Measurements from ENCODE around the gene ELL.

The ELL gene

DNA sequence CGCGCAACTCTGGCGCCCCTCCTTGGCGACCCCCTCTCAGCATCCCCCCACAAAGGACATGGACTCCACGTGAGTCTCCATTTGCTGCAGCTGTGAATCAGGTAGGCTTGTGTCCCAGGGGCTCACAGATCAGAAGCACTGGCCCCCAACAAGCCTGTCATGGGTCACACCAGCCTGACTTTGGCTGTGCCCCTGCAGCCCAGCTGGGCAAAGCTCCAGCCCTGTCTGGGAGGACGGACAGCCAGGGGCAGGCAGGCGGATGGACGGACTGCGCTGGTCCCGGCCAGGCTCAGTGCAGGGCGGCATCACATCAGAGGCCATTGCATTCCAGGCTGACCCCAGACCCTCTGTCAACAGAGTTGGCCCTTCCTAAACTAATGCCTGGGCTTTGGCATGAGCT lies 55.5 kb downstream of the ELL start:
- Histone ChIP-seq H3K27ac (ENCODE audit: low read depth, low read length) (no peak overlapping the region), H3K36me3 (ENCODE audit: insufficient read depth, low read length) (peaks cover 2% of the 10 kb centered on the region; the same call in 1 of the 2 replicates), H3K9ac (ENCODE audit: low read depth, low read length) (no peak overlapping the region), H3K4me1 (ENCODE audit: insufficient read depth, low read length) (peaks cover 3% of the 10 kb centered on the region; the same call in 1 of the 2 replicates), H3K27me3 (ENCODE audit: insufficient read depth, low read length) (no peaks in the 10 kb centered on the region), H3K4me3 (ENCODE audit: low read length) (no peak overlapping the region), H3K9me3 (ENCODE audit: insufficient read depth, low read depth, low read length) (no peaks in the 10 kb centered on the region)
- WGBS = 92% methylated on average over 11 of the region's 11 CpGs

DNA sequence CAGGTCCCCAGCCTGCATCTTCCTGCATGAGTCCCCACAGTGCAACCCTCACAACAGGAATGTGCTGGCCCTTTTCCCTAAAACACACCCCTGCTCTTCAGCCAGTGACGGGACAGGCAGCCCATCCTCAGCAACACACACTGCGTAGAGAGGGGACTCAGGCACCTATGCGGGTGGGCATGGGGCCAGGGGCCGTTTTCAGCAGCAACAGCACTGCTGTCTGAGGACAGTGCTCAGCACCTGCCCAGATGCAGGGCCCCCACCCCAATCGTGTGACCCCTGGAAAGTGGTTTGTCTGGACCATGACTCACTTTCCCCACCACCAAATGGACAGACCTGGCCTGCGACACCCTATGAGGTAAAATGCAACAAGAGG lies 55.9 kb downstream of the ELL start:
- Histone ChIP-seq H3K36me3 (ENCODE audit: insufficient read depth, low read length) (peaks cover 6% of the 10 kb centered on the region), H3K9ac (ENCODE audit: low read depth, low read length) (no peak overlapping the region), H3K27me3 (ENCODE audit: insufficient read depth, low read length) (no peaks in the 10 kb centered on the region), H3K27ac (ENCODE audit: low read depth, low read length) (no peak overlapping the region), H3K9me3 (ENCODE audit: insufficient read depth, low read depth, low read length) (no peaks in the 10 kb centered on the region), H3K4me1 (ENCODE audit: insufficient read depth, low read length) (peaks cover 3% of the 10 kb centered on the region; the same call in 1 of the 2 replicates), H3K4me3 (ENCODE audit: low read length) (no peak overlapping the region)
- 94% methylated on average over 6 of the region's 6 CpGs for WGBS

DNA sequence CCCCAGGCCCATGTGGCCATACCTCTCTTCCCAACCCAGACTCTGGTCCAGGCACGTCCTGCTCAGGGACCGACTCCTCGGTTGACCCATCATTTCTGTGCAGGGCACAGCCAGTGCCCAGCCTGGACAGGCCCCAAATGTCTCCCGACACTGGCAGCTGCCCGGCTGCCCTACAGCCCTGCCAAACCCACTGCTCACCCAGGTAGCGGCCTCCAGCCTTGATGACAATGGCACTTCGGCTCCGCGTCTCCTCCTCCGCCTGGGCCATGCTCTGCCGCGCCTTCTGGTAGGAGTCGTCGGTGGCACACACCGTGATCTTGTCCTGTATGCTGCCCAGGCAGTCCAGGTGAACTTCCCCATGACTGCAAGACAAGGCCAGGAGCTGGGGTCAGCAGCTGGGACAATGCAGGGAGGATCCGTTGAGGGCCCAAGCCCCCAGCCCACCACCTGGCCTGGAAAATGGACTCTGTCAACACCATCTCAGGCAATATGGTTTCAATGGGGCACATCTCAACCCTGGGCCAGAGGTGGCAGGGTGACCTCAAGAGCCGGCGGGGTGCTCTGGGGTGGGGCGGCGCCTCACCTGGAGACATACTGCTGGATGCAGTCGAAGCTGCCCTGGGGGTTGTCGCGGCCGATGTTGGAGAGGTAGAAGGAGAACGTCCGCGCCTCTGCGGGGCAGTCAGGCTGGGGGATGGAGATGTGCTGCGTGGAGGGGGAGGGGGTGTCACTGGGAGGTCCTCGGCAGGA lies 56.5 kb downstream of the ELL start:
- Histone ChIP-seq H3K36me3 (ENCODE audit: insufficient read depth, low read length) (peaks cover 12% of the 10 kb centered on the region), H3K27ac (ENCODE audit: low read depth, low read length) (no peak overlapping the region), H3K9ac (ENCODE audit: low read depth, low read length) (no peak overlapping the region; the same call in 1 of the 2 replicates), H3K4me3 (ENCODE audit: low read length) (no peak overlapping the region), H3K4me1 (ENCODE audit: insufficient read depth, low read length) (peaks cover 1% of the 10 kb centered on the region; the same call in 1 of the 2 replicates), H3K9me3 (ENCODE audit: insufficient read depth, low read depth, low read length) (no peaks in the 10 kb centered on the region), H3K27me3 (ENCODE audit: insufficient read depth, low read length) (no peaks in the 10 kb centered on the region)
- 95% methylated on average over 30 of the region's 30 CpGs for WGBS

DNA sequence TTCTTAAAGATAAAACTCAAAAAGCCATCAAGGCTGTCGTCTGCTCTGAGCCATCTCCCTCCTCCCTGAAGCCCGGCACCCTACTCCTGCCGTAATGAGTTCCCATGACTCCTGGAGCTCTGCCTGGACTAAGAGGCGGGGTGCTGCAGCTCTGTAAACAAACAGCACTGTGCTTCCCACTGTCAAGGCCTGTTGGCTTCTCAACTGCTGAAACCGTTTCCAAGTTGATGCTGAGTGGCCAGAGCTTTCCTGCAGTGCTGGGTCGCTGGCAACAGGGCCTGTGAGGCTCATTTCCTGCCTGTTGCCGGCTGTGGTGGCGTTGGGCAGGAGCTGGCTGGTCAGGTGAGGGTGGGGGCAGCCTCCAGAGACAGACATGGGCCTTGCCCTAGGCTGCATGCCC lies 57.2 kb downstream of the ELL start:
- H3K27ac ChIP-seq (ENCODE audit: low read depth, low read length) = no peak overlapping the region
- H3K9me3 ChIP-seq (ENCODE audit: insufficient read depth, low read depth, low read length) = no peaks in the 10 kb centered on the region
- no peak overlapping the region for H3K9ac ChIP-seq (ENCODE audit: low read depth, low read length)
- H3K4me3 ChIP-seq (ENCODE audit: low read length) = no peak overlapping the region
- peaks cover 19% of the 10 kb centered on the region for H3K36me3 ChIP-seq (ENCODE audit: insufficient read depth, low read length)
- H3K27me3 ChIP-seq (ENCODE audit: insufficient read depth, low read length) = no peaks in the 10 kb centered on the region
- H3K4me1 ChIP-seq (ENCODE audit: insufficient read depth, low read length) = no peaks in the 10 kb centered on the region
- whole genome bisulfite sequencing = 80% methylated on average over 8 of the region's 8 CpGs

DNA sequence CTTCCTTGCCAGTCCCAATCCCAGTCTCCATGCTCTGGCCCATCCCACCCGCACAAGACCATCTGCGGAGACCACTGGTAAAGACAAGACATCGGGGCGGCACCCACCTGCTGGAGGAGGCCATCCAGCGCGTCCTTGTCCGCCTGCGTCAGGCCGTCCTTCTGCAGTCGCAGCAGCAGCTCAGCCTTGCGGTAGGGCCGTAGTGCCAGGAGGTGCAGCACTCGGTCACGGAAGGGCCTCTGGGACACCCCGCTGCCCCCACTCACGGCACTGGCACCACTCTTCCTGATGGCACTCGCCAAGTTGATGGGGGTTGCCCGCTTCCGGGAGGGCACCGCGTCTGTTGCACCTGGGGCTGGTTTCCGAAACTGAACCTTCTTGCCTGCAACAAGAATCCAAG lies 60.4 kb downstream of the ELL start:
- 96% methylated on average over 22 of the region's 22 CpGs for WGBS
- Histone ChIP-seq H3K9me3 (ENCODE audit: insufficient read depth, low read depth, low read length) (no peaks in the 10 kb centered on the region), H3K36me3 (ENCODE audit: insufficient read depth, low read length) (peaks cover 22% of the 10 kb centered on the region), H3K4me1 (ENCODE audit: insufficient read depth, low read length) (no peaks in the 10 kb centered on the region), H3K9ac (ENCODE audit: low read depth, low read length) (no peak overlapping the region), H3K27me3 (ENCODE audit: insufficient read depth, low read length) (no peaks in the 10 kb centered on the region), H3K4me3 (ENCODE audit: low read length) (no peak overlapping the region), H3K27ac (ENCODE audit: low read depth, low read length) (no peak overlapping the region)

DNA sequence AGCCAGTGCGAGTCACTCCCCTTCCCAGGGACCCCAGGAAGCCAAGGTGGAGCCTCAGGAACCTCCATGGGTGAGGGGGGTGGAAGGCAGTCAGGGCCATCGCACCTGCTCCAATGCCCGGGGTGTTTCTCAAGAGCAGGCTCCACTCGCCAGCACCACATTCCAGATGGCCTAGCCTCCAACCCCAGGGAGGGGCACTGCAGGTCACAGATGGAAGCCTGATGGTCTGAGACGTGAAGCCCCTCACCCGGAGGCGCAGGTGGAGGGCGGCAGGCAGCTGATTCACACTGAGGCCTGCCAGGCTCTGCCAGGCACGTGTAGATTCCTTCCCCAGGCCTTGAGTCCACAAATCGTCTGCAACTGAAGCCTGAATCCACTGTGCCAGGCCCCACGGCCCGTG lies 61.0 kb downstream of the ELL start:
- Histone ChIP-seq H3K27me3 (ENCODE audit: insufficient read depth, low read length) (no peaks in the 10 kb centered on the region), H3K4me3 (ENCODE audit: low read length) (no peak overlapping the region), H3K4me1 (ENCODE audit: insufficient read depth, low read length) (no peaks in the 10 kb centered on the region), H3K9me3 (ENCODE audit: insufficient read depth, low read depth, low read length) (no peaks in the 10 kb centered on the region), H3K9ac (ENCODE audit: low read depth, low read length) (no peak overlapping the region), H3K36me3 (ENCODE audit: insufficient read depth, low read length) (peaks cover 26% of the 10 kb centered on the region), H3K27ac (ENCODE audit: low read depth, low read length) (no peak overlapping the region)
- 94% methylated on average over 12 of the region's 12 CpGs for WGBS

DNA sequence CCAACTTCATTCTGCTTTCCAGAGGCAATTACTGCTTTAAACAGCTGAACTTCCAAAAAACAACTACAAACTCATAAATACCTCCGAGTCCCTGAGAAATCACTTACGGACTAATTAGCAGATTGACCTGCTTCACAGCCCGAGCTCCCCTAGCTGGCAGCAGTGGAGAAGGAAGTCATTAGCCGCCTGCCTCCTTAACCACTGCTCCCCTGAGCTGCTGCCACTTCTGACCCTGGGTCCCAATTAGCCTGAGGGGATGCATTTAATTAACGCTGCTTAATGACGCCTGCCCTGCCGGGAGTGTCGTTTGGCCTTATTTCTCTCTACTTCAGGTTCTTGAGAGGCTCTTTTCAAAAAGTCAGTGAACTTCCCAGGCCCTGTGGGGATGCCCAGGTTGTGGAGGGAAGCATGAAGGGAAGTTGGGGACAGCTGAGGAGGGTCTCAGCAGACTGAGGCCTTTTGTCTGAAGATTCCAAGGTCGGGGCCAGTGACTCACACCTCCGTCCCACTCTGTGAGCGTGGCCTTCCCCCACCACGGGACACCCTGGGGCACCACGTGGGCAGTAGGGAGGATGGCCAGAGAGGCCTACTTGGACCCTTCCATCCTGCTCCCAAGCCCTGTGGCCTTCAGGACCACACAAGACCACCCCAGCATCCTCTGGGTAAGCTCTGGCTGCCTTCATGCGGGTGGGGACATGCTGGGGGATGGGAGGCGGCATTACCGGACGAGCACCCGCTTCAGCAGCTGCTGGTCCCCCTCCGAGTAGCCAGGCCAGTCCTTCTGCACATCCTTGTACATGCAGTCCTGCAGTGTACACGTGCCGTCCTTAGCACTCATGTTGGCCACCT lies 64.2 kb downstream of the ELL start:
- 81% methylated on average over 21 of the region's 21 CpGs for WGBS
- Histone ChIP-seq H3K4me1 (ENCODE audit: insufficient read depth, low read length) (no peaks in the 10 kb centered on the region), H3K4me3 (ENCODE audit: low read length) (no peak overlapping the region), H3K36me3 (ENCODE audit: insufficient read depth, low read length) (peaks cover 26% of the 10 kb centered on the region), H3K9me3 (ENCODE audit: insufficient read depth, low read depth, low read length) (no peaks in the 10 kb centered on the region), H3K27me3 (ENCODE audit: insufficient read depth, low read length) (no peaks in the 10 kb centered on the region), H3K27ac (ENCODE audit: low read depth, low read length) (no peak overlapping the region), H3K9ac (ENCODE audit: low read depth, low read length) (no peak overlapping the region)

DNA sequence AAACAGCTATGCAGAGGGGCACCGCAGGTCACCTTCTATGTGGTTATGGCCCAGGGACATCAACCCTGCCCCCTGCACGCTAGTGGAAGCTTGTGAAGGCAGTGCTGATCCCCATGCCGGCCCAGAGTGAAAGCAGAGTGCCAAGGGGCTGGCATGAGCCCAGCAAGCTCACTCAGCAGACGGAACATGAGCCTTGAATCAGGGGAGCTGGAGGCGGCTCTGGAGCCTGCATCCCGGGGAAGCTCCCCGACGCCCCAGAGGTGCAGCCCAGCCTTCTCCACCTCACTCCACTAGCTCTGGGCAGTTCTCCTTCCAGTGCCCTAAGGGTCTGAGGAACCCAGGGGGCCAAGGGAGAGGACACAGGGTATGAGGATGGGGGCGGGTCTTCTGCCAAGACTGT lies 64.9 kb downstream of the ELL start:
- Histone ChIP-seq H3K36me3 (ENCODE audit: insufficient read depth, low read length) (peaks cover 26% of the 10 kb centered on the region), H3K4me3 (ENCODE audit: low read length) (no peak overlapping the region), H3K27ac (ENCODE audit: low read depth, low read length) (no peak overlapping the region), H3K9me3 (ENCODE audit: insufficient read depth, low read depth, low read length) (no peaks in the 10 kb centered on the region), H3K4me1 (ENCODE audit: insufficient read depth, low read length) (no peaks in the 10 kb centered on the region), H3K9ac (ENCODE audit: low read depth, low read length) (no peak overlapping the region), H3K27me3 (ENCODE audit: insufficient read depth, low read length) (no peaks in the 10 kb centered on the region)
- WGBS = 87% methylated on average over 9 of the region's 9 CpGs

DNA sequence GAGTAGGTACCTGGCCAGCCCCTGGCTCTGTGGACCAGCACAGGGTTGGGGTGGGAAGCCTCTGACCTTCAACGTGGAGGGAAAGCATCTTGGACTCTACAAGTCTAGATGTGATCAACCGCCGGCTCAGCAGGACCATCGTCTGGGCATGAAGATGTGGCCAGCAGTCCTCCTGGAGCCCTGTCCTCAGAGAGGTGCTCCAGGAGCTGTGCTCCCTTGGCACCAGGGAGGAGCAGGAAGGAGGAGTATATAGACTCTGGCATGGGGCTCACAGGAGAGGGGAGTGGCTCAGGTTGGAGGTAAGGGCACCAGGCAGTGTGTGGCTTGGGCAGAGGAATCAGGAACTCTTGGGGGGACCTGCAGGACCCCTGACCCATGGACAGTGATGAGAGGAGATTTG lies 65.6 kb downstream of the ELL start:
- 92% methylated on average over 4 of the region's 4 CpGs for WGBS
- H3K4me3 ChIP-seq (ENCODE audit: low read length) = no peak overlapping the region
- no peak overlapping the region for H3K9ac ChIP-seq (ENCODE audit: low read depth, low read length)
- H3K36me3 ChIP-seq (ENCODE audit: insufficient read depth, low read length) = peaks cover 23% of the 10 kb centered on the region
- H3K4me1 ChIP-seq (ENCODE audit: insufficient read depth, low read length) = no peaks in the 10 kb centered on the region
- H3K27me3 ChIP-seq (ENCODE audit: insufficient read depth, low read length) = no peaks in the 10 kb centered on the region
- no peak overlapping the region for H3K27ac ChIP-seq (ENCODE audit: low read depth, low read length)
- no peaks in the 10 kb centered on the region for H3K9me3 ChIP-seq (ENCODE audit: insufficient read depth, low read depth, low read length)

DNA sequence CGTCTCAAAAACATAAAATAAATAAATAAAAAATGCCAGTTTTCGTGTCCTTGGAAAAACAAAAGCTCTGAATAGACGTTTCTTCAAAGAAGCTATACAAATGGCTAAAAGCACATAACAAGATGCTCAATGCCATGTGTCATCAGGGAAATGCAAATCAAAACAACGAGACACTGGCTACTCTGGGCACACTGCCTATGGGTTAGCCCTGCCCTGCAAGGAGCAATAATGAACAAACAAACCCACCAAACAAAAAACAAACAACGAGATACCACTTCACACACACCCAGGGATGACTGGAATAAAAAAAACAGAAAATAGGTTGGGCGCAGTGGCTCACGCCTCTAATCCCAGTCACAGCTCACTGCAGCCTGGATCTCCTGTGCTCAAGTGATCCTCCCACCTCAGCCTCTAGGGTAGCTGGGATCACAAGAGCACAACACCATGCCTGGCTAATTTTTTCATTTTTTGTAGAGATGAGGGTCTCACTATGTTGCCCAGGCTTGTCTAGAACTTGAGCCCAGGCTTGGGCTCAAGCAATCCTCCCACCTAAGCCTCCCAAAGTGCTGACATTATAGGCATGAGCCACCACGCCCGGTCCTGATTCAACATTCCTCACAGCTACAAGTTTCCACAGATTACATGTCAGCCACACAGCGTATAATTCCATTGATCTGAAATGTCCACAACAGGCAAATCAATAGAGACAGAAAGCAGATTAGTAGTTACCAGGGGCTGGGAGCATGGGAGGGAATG lies 68.4 kb downstream of the ELL start:
- WGBS = 92% methylated on average over 10 of the region's 10 CpGs
- Histone ChIP-seq H3K27ac (ENCODE audit: low read depth, low read length) (no peak overlapping the region), H3K4me3 (ENCODE audit: low read length) (no peak overlapping the region), H3K9me3 (ENCODE audit: insufficient read depth, low read depth, low read length) (no peaks in the 10 kb centered on the region), H3K4me1 (ENCODE audit: insufficient read depth, low read length) (no peaks in the 10 kb centered on the region), H3K9ac (ENCODE audit: low read depth, low read length) (no peak overlapping the region), H3K36me3 (ENCODE audit: insufficient read depth, low read length) (peaks cover 23% of the 10 kb centered on the region), H3K27me3 (ENCODE audit: insufficient read depth, low read length) (no peaks in the 10 kb centered on the region)

DNA sequence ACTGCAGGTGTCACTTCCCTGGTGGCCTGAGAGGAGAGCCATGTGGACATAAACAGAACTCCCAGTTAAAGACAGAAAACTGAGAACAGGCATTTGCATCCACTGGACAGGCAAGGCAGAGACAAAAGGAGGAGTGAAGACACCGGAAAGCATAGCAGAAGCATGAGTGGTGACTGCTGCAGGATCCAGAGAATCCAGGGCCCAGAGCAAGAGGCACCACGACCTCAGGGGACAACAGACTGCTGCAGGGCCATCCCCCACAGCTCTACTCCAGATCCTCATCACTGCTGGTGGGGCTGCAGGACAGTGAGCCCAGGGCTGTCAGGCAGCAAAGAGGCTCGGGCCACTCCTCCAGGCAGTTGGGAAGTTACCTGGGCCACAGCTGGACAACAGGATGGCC lies 69.5 kb downstream of the ELL start:
- Histone ChIP-seq H3K27ac (ENCODE audit: low read depth, low read length) (no peak overlapping the region), H3K4me3 (ENCODE audit: low read length) (no peak overlapping the region), H3K9ac (ENCODE audit: low read depth, low read length) (no peak overlapping the region), H3K36me3 (ENCODE audit: insufficient read depth, low read length) (peaks cover 23% of the 10 kb centered on the region), H3K27me3 (ENCODE audit: insufficient read depth, low read length) (no peaks in the 10 kb centered on the region), H3K4me1 (ENCODE audit: insufficient read depth, low read length) (no peaks in the 10 kb centered on the region), H3K9me3 (ENCODE audit: insufficient read depth, low read depth, low read length) (no peaks in the 10 kb centered on the region)
- WGBS = 79% methylated on average over 3 of the region's 3 CpGs
